ENCODE data around the gene STMN1. TPM values are rescaled to one million over a fixed set of nuclear protein-coding genes. Genes with fewer than 3 reads are reported as not detected.
A peak's percentile ranks its signal among the peaks of the same experiment; 100 is the strongest.

The STMN1 gene
- polyA plus RNA-seq, 1 donor (not counting 4 experiments of a cell fraction or from before 2014, with no cell fraction given): 82.8 TPM

GRCh38 chr1:25904943-25905679 is 1.1 kb downstream of the STMN1 start:
- H3K4me1 ChIP-seq (ENCODE audit: control insufficient read depth, extremely low read depth, insufficient read depth, low read length): peaks cover 10% of the 10 kb centered on the region
- H3K4me2 ChIP-seq (ENCODE audit: control insufficient read depth, extremely low read depth, insufficient read depth, low read depth, low read length): peak overlapping the region; percentile 93
- peak; percentile 71 for FAIRE-seq
- H3K9me1 ChIP-seq (ENCODE audit: control insufficient read depth, extremely low read depth, insufficient read depth, low read length): peaks cover 2% of the 10 kb centered on the region
- peak overlapping the region; percentile 87 for H3K27ac ChIP-seq (ENCODE audit: control insufficient read depth, insufficient read depth, low read length)
- peak overlapping the region; percentile 82 for H3K9ac ChIP-seq (ENCODE audit: control insufficient read depth, extremely low read depth, insufficient read depth, low read length)
- TF ChIP-seq EZH2 (IDR thresholded peaks at IDR 0.05; ENCODE audit: low read length): no peak
- peak in 1 of 3 experiments; percentile 11 for TF ChIP-seq CTCF (optimal IDR thresholded peaks at IDR 0.05 in 1 of 3, IDR thresholded peaks at IDR 0.05 in 1 of 3, conservative IDR thresholded peaks at IDR 0.05 in 1 of 3; ENCODE audit: extremely low read depth in 1 of 3, insufficient read depth in 2 of 3, low read length in 3 of 3)
- DNase-seq (ENCODE audit: low read depth, low spot score): no peak
- peak overlapping the region; percentile 64 to 97 (median 93) for H3K4me3 ChIP-seq (ENCODE audit: control insufficient read depth in 2 of 3, extremely low read depth in 1 of 3, insufficient read depth in 2 of 3, low read depth in 1 of 3, low read length in 3 of 3)
- H3K9me3 ChIP-seq (ENCODE audit: control insufficient read depth, low read depth, low read length): no peaks in the 10 kb centered on the region
- peaks cover 3 to 22% of the 10 kb centered on the region in 2 experiments for H3K36me3 ChIP-seq (ENCODE audit: control insufficient read depth in 2 of 2, extremely low read depth in 1 of 2, insufficient read depth in 2 of 2, low read length in 2 of 2)
- H3K79me2 ChIP-seq (ENCODE audit: control insufficient read depth, insufficient read depth, low read length): peaks cover 24% of the 10 kb centered on the region
- H3K27me3 ChIP-seq (ENCODE audit: control insufficient read depth, extremely low read depth, insufficient read depth, low read length): no peaks in the 10 kb centered on the region
- H2AFZ ChIP-seq (ENCODE audit: control insufficient read depth, low read length): peak overlapping the region; percentile 87
- H4K20me1 ChIP-seq (ENCODE audit: control insufficient read depth, extremely low read depth, insufficient read depth, low read length): no peaks in the 10 kb centered on the region
- dilution Hi-C loops (cut with MboI; ENCODE audit: extremely low pct_ligation_motif_present, low sequenced_read_pairs): no loop called here

- peaks cover 3 to 23% of the 10 kb centered on the region in 2 experiments for H3K36me3 ChIP-seq (ENCODE audit: control insufficient read depth in 2 of 2, extremely low read depth in 1 of 2, insufficient read depth in 2 of 2, low read length in 2 of 2)
- H3K9me1 ChIP-seq (ENCODE audit: control insufficient read depth, extremely low read depth, insufficient read depth, low read length): peaks cover 2% of the 10 kb centered on the region
- peak overlapping the region in 1 of 3 experiments; percentile 97 for H3K4me3 ChIP-seq (ENCODE audit: control insufficient read depth in 2 of 3, extremely low read depth in 1 of 3, insufficient read depth in 2 of 3, low read depth in 1 of 3, low read length in 3 of 3)
- no peak overlapping the region for H2AFZ ChIP-seq (ENCODE audit: control insufficient read depth, low read length)
- peak overlapping the region; percentile 93 for H3K4me2 ChIP-seq (ENCODE audit: control insufficient read depth, extremely low read depth, insufficient read depth, low read depth, low read length)
- H3K9me3 ChIP-seq (ENCODE audit: control insufficient read depth, low read depth, low read length): no peaks in the 10 kb centered on the region
- dilution Hi-C loops (cut with MboI; ENCODE audit: extremely low pct_ligation_motif_present, low sequenced_read_pairs): no loop called here
- TF ChIP-seq CTCF (optimal IDR thresholded peaks at IDR 0.05 in 1 of 3, IDR thresholded peaks at IDR 0.05 in 1 of 3, conservative IDR thresholded peaks at IDR 0.05 in 1 of 3; ENCODE audit: extremely low read depth in 1 of 3, insufficient read depth in 2 of 3, low read length in 3 of 3): no peak
- no peak for TF ChIP-seq EZH2 (IDR thresholded peaks at IDR 0.05; ENCODE audit: low read length)
- H3K4me1 ChIP-seq (ENCODE audit: control insufficient read depth, extremely low read depth, insufficient read depth, low read length): peaks cover 10% of the 10 kb centered on the region
- DNase-seq (ENCODE audit: low read depth, low spot score) (no peak), FAIRE-seq (no peak)
- H3K79me2 ChIP-seq (ENCODE audit: control insufficient read depth, insufficient read depth, low read length): peaks cover 24% of the 10 kb centered on the region
- H3K27ac ChIP-seq (ENCODE audit: control insufficient read depth, insufficient read depth, low read length): no peak overlapping the region
- H3K9ac ChIP-seq (ENCODE audit: control insufficient read depth, extremely low read depth, insufficient read depth, low read length): no peak overlapping the region
- no peaks in the 10 kb centered on the region for H3K27me3 ChIP-seq (ENCODE audit: control insufficient read depth, extremely low read depth, insufficient read depth, low read length)
- H4K20me1 ChIP-seq (ENCODE audit: control insufficient read depth, extremely low read depth, insufficient read depth, low read length): no peaks in the 10 kb centered on the region
Measured at GRCh38 chr1:25903986-25904385, 2.2 kb downstream of the STMN1 start.
